ENCODE measurements around the gene RMI1.

The RMI1 gene

GRCh38 chr9:83959061-83959460 lies 21.5 kb upstream of the RMI1 start:
- no peak overlapping the region for H3K4me3 Mint-ChIP-seq

GRCh38 chr9:83960991-83961390 lies 19.6 kb upstream of the RMI1 start:
- Mint-ChIP-seq H3K27me3 (no peaks in the 10 kb centered on the region), H3K36me3 (ENCODE audit: low read depth) (peaks cover 4% of the 10 kb centered on the region), H3K27ac (no peak overlapping the region), H3K4me1 (peaks cover 8% of the 10 kb centered on the region), H3K9me3 (no peaks in the 10 kb centered on the region), H3K4me3 (no peak overlapping the region)
- ATAC-seq (no peak), DNase-seq (no peak)

More at GRCh38 chr9:83959061-83959460, 21.5 kb upstream of the RMI1 start:
- H3K9me3 Mint-ChIP-seq = no peaks in the 10 kb centered on the region
- H3K36me3 Mint-ChIP-seq (ENCODE audit: low read depth) = peaks cover 9% of the 10 kb centered on the region
- no peaks in the 10 kb centered on the region for H3K27me3 Mint-ChIP-seq
- no peak overlapping the region for H3K27ac Mint-ChIP-seq
- peaks cover 20% of the 10 kb centered on the region for H3K4me1 Mint-ChIP-seq
- DNase-seq (no peak), ATAC-seq (no peak)

GRCh38 chr9:83962165-83962564 lies 18.4 kb upstream of the RMI1 start:
- H3K4me1 Mint-ChIP-seq = peaks cover 2% of the 10 kb centered on the region
- no peaks in the 10 kb centered on the region for H3K27me3 Mint-ChIP-seq
- DNase-seq (no peak), ATAC-seq (no peak)
- H3K27ac Mint-ChIP-seq = no peak overlapping the region
- H3K4me3 Mint-ChIP-seq = no peak overlapping the region
- H3K9me3 Mint-ChIP-seq = no peaks in the 10 kb centered on the region
- peaks cover 8% of the 10 kb centered on the region for H3K36me3 Mint-ChIP-seq (ENCODE audit: low read depth)

- DNase-seq (no peak), ATAC-seq (peak; percentile 22)
- Mint-ChIP-seq H3K4me1 (peaks cover 2% of the 10 kb centered on the region), H3K9me3 (no peaks in the 10 kb centered on the region), H3K36me3 (ENCODE audit: low read depth) (peaks cover 31% of the 10 kb centered on the region), H3K27me3 (no peaks in the 10 kb centered on the region), H3K27ac (peak overlapping the region; percentile 40), H3K4me3 (no peak overlapping the region)
Observed at GRCh38 chr9:83964973-83965349, 15.6 kb upstream of the RMI1 start.

- peak overlapping the region; percentile 45 for H3K27ac Mint-ChIP-seq
Observed at GRCh38 chr9:83965350-83966208, 15.0 kb upstream of the RMI1 start.

GRCh38 chr9:83966209-83966582 lies 14.4 kb upstream of the RMI1 start:
- no peak for DNase-seq
- peaks cover 5% of the 10 kb centered on the region for H3K4me1 Mint-ChIP-seq
- no peaks in the 10 kb centered on the region for H3K9me3 Mint-ChIP-seq
- H3K36me3 Mint-ChIP-seq (ENCODE audit: low read depth) = peaks cover 44% of the 10 kb centered on the region
- no peak overlapping the region for H3K4me3 Mint-ChIP-seq
- no peaks in the 10 kb centered on the region for H3K27me3 Mint-ChIP-seq
- ATAC-seq = peak; percentile 11
- no peak overlapping the region for H3K27ac Mint-ChIP-seq

More at GRCh38 chr9:83965350-83966208, 15.0 kb upstream of the RMI1 start:
- H3K9me3 Mint-ChIP-seq = no peaks in the 10 kb centered on the region
- H3K36me3 Mint-ChIP-seq (ENCODE audit: low read depth) = peaks cover 38% of the 10 kb centered on the region
- H3K4me1 Mint-ChIP-seq = peaks cover 2% of the 10 kb centered on the region
- H3K27me3 Mint-ChIP-seq = no peaks in the 10 kb centered on the region
- ATAC-seq = peak; percentile 15
- DNase-seq = no peak
- H3K4me3 Mint-ChIP-seq = no peak overlapping the region

GRCh38 chr9:83967073-83967472 lies 13.5 kb upstream of the RMI1 start:
- peaks cover 7% of the 10 kb centered on the region for H3K4me1 Mint-ChIP-seq
- no peak overlapping the region for H3K4me3 Mint-ChIP-seq
- DNase-seq (no peak), ATAC-seq (no peak)
- no peaks in the 10 kb centered on the region for H3K9me3 Mint-ChIP-seq
- H3K36me3 Mint-ChIP-seq (ENCODE audit: low read depth) = peaks cover 53% of the 10 kb centered on the region
- H3K27ac Mint-ChIP-seq = peak overlapping the region; percentile 21
- no peaks in the 10 kb centered on the region for H3K27me3 Mint-ChIP-seq

- peaks cover 23% of the 10 kb centered on the region for H3K4me1 Mint-ChIP-seq
Observed at GRCh38 chr9:83969602-83970001, 11.0 kb upstream of the RMI1 start.

GRCh38 chr9:83971485-83971884 lies 9.1 kb upstream of the RMI1 start:
- H3K4me3 Mint-ChIP-seq = no peak overlapping the region
- H3K27ac Mint-ChIP-seq = peak overlapping the region; percentile 52
- no peak for DNase-seq
- H3K4me1 Mint-ChIP-seq = peaks cover 42% of the 10 kb centered on the region
- no peaks in the 10 kb centered on the region for H3K27me3 Mint-ChIP-seq
- peaks cover 90% of the 10 kb centered on the region for H3K36me3 Mint-ChIP-seq (ENCODE audit: low read depth)
- H3K9me3 Mint-ChIP-seq = no peaks in the 10 kb centered on the region
- ATAC-seq = no peak

More at GRCh38 chr9:83969602-83970001, 11.0 kb upstream of the RMI1 start:
- DNase-seq (no peak), ATAC-seq (no peak)
- Mint-ChIP-seq H3K9me3 (no peaks in the 10 kb centered on the region), H3K4me3 (no peak overlapping the region), H3K27me3 (no peaks in the 10 kb centered on the region), H3K27ac (peak overlapping the region; percentile 50), H3K36me3 (ENCODE audit: low read depth) (peaks cover 75% of the 10 kb centered on the region)

- peaks cover 92% of the 10 kb centered on the region for H3K36me3 Mint-ChIP-seq (ENCODE audit: low read depth)
- no peak overlapping the region for H3K4me3 Mint-ChIP-seq
- H3K27ac Mint-ChIP-seq = peak overlapping the region; percentile 52
- DNase-seq = no peak
- peaks cover 50% of the 10 kb centered on the region for H3K4me1 Mint-ChIP-seq
- no peaks in the 10 kb centered on the region for H3K27me3 Mint-ChIP-seq
- H3K9me3 Mint-ChIP-seq = no peaks in the 10 kb centered on the region
- ATAC-seq = no peak
Observed at GRCh38 chr9:83972286-83972685, 8.3 kb upstream of the RMI1 start.

- DNase-seq = no peak
- no peaks in the 10 kb centered on the region for H3K9me3 Mint-ChIP-seq
- H3K36me3 Mint-ChIP-seq (ENCODE audit: low read depth) = peaks cover 89% of the 10 kb centered on the region
Observed at GRCh38 chr9:83975300-83975699, 5.3 kb upstream of the RMI1 start.

GRCh38 chr9:83976372-83976771 lies 4.2 kb upstream of the RMI1 start:
- peak overlapping the region; percentile 80 for H3K27ac Mint-ChIP-seq
- no peak for ATAC-seq

More at GRCh38 chr9:83975300-83975699, 5.3 kb upstream of the RMI1 start:
- ATAC-seq = no peak
- peak overlapping the region; percentile 80 for H3K27ac Mint-ChIP-seq
- H3K4me1 Mint-ChIP-seq = peaks cover 57% of the 10 kb centered on the region
- peak overlapping the region; percentile 58 for H3K4me3 Mint-ChIP-seq
- H3K27me3 Mint-ChIP-seq = no peaks in the 10 kb centered on the region

GRCh38 chr9:83977196-83977595 lies 3.4 kb upstream of the RMI1 start:
- H3K27ac Mint-ChIP-seq = peak overlapping the region; percentile 98
- H3K27me3 Mint-ChIP-seq = no peaks in the 10 kb centered on the region
- ATAC-seq = no peak
- no peaks in the 10 kb centered on the region for H3K9me3 Mint-ChIP-seq
- H3K4me1 Mint-ChIP-seq = peaks cover 58% of the 10 kb centered on the region
- DNase-seq = no peak
- peak overlapping the region; percentile 92 for H3K4me3 Mint-ChIP-seq
- H3K36me3 Mint-ChIP-seq (ENCODE audit: low read depth) = peaks cover 77% of the 10 kb centered on the region

More at GRCh38 chr9:83976372-83976771, 4.2 kb upstream of the RMI1 start:
- H3K9me3 Mint-ChIP-seq = no peaks in the 10 kb centered on the region
- no peak for DNase-seq
- H3K27me3 Mint-ChIP-seq = no peaks in the 10 kb centered on the region
- H3K36me3 Mint-ChIP-seq (ENCODE audit: low read depth) = peaks cover 82% of the 10 kb centered on the region
- H3K4me3 Mint-ChIP-seq = peak overlapping the region; percentile 92
- peaks cover 54% of the 10 kb centered on the region for H3K4me1 Mint-ChIP-seq

GRCh38 chr9:83978992-83979811 lies 1.4 kb upstream of the RMI1 start:
- Mint-ChIP-seq H3K27ac (peak overlapping the region; percentile 98), H3K4me1 (peaks cover 60% of the 10 kb centered on the region), H3K9me3 (no peaks in the 10 kb centered on the region), H3K36me3 (ENCODE audit: low read depth) (peaks cover 67% of the 10 kb centered on the region), H3K27me3 (no peaks in the 10 kb centered on the region), H3K4me3 (peak overlapping the region; percentile 92)
- ATAC-seq = peak; percentile 49
- DNase-seq = peak; percentile 88
